Cerebellar cortex (tissue), 1 donor: ENCODE measurements around the gene SOX2.

Source experiments
- DNase-seq: peaks from one replicate; pipeline ENCODE4 v3.0.0-alpha.2; 2015; ENCODE audit warnings: low spot score

The SOX2 gene

DNA sequence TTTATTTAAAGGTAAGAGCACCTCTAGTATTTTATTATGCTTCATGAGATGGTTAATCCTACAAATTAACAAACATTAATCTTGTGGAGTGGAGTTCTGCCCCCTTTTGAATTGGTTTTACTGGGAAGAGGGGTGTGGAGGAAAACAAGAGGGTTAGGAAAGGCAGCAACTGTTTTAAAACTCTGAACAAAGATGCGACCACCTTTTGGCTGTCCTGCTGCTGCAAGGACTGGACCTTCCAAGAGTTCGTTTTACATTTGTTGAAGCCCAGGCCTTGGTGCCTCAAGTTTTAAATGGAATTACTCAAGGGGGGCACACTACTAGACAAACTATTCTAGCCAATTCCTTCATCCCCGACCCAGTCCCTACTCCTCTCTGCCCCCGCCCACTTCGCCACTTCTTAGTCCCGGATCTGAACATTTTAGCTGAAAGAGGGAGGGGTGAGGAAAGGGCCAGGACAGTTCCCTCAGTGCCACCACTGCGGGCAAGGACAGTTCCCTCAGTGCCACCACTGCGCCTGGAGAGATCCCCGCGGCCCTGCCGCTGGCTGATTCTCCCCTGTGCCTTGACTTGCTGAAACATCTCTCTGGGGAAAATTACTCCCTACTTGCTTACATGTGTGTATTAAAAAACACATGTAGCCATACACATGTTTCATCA is 11.2 kb downstream of the SOX2 start:
- DNase-seq = no peak

DNA sequence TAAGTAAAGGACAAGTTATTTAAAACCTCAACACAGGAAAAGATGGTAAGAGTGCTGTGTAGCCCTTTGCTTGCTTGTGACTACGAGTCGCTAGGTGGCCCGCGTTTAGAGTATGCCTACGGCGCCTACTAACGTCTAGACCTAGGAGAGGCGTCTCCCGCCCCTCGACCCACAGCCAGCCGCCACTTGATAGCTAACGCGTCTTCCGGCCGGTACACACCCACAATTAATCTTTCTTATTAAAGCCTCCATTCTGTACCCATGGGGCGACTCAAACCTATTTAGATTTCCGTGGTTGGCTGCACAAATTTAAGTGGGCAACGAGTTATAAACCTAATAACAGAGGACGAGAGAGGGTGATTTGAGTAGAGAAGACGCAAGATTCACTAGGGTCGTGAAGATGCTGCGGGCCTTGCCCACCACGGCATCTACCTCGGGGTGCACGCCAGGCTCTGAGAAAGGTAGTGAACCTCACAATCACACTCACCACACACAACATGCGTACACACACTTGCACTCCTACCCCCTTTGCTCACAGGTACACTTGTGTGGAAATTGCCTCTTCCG is 12.0 kb downstream of the SOX2 start:
- no peak for DNase-seq

DNA sequence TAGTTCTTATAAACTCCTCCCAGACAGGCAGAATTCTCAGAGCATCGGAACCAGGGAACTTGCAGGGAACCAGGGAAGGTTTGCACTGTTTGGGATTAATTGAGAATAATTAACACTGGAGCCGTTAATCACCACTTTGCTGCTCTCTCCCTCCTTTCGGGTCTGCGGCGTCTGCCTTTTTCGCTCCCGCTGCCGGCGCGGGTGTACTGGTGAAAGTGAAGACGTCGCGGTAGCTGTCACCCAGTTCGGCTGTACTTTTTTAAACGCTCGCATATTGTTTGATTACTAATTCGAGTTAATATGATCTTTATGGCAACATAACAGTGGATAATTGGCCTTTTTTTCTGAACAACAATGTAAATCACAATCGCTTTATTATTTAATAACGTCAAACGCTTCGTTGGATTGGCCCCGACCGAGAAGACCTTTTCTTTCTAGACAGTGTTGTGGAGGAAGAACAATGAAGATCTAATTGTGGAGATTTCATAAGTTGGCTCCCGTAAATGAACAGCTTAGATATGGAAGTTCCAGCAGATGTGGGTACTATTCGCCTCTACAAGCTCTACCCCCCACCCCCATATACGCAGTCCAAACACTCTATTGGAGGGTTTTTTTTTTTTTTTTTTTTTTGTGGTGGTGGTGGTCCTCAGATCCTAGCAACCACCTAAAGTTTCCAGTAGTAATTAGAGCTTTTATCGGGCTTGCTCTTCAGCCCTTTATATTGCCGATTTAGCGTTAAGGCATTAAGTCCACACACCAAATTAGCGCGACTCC is 12.7 kb downstream of the SOX2 start:
- no peak for DNase-seq

DNA sequence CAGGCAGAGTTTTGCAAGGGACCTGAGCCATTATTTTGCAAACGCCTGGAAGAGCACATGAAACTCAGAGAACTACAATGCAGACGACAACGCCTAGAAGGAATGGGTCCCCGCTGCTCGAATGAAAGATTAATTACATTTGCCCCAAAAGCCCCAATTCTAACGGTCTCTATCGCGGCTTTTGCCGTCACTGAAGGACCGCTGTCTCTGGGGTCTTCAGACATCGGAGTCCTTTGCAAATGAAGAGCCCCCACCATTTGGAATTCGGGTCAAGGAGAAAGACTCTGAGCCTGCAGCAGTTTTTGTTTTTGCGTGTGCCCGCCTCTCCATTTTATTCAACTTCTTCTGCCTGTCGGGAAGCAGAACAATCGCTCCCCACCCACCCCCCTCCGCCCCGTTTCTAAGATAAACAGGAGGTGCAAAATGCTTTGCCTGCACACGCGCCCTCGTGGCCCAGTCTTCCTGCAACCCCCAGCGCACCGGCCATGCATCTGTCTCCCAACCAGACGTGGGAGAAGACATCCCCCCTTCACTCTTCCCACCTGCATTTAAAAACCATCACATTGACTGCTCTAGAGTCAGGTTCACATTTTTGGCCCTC is 13.5 kb downstream of the SOX2 start:
- DNase-seq = no peak

DNA sequence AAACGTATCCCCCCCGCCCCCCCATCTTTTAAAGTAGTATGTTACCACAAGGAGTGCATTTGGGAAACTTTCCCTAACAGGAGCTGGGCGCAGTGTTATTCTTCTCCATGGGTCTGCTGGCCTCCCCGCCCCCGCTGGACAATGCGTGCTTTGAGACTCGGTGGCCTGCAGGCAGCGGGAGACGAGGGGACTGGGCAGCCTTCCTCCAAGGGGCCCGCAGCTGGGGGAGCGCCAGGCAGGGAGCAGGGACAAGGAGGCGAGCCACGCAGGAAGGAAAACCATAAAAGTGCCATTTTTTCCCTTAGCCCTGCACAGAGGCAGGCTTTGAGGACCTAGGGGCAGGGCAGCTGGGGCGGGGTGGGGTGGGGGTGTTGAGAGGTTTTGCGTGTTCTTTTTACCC is 14.1 kb downstream of the SOX2 start:
- no peak for DNase-seq

DNA sequence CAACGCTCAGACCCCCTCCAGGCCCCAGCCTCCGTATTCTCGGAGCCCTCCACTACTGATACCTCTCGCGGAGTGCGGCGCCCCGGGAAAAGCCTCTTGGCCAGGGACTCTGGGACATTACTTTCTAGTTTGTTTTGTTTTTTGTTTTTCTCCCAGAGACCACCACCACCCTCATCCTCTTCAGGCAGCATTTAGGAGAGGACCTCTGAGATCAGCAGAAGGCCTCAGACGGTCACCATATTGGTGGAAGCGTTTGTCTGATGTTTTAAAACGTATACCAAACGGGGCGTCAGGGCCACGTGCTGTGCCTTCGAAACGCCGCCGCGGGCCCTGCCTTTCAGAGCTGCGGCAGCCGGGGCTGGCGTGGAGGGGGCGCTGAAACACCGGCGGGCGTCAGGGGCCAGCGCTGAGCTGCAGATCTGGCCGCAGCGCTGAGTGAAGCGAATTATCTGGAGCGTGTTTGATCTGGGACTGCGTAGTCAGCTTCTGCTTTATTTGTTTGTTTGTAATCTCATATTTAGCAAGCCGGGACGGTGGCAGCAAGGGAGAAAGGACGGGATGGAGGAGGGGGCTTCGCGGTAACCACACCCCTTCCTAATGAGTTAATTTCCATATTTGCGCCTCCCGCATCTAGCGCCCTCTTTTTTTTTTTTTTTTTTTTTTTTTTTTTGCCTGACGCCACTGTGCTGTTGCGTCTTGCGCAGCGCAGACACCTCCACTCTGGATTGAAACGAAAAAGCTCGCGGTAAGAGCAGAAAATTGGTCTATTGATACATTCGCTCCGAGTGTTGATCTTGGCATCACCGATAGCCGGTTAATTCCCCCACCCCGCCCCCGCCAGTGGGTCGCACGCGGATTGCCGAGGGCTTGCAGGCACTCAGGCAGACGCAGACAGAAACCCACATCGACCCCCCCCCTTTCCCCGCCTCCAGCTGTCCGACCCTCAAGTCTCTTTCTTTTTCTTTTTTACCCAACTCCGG is 14.9 kb downstream of the SOX2 start:
- no peak for DNase-seq

DNA sequence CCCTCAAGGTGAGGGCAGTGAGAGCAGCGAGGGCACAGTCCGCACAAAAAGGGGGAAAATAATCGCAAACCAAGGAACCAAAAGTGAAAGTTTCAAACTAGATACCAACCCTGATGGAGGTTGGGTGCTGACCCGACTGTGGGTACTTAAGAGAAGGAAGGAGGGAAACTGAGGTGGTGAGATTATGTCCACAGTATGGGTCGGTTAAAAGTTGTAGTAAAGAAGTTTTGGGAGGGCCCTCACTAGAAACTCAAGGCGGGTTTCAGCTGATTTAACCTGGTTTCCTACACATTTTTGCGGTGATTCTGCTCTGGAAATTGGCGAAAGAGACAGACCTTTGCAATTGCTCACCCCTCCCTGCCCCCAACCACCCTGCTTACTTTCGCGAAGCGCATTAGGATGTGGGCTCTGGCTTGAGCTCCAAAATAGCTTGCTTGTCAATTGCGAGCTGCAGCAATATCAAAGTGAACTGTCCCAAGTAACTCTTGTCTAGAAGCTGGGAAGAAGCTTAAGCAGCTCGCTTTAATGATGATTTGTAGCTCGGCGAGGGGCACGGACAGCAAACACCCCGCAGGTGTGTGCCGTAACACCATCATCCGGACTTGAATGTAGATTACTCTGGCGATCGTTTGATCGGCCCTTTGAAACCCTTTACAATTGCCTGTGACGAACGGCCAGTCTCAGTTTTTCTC is 15.8 kb downstream of the SOX2 start:
- DNase-seq = no peak

DNA sequence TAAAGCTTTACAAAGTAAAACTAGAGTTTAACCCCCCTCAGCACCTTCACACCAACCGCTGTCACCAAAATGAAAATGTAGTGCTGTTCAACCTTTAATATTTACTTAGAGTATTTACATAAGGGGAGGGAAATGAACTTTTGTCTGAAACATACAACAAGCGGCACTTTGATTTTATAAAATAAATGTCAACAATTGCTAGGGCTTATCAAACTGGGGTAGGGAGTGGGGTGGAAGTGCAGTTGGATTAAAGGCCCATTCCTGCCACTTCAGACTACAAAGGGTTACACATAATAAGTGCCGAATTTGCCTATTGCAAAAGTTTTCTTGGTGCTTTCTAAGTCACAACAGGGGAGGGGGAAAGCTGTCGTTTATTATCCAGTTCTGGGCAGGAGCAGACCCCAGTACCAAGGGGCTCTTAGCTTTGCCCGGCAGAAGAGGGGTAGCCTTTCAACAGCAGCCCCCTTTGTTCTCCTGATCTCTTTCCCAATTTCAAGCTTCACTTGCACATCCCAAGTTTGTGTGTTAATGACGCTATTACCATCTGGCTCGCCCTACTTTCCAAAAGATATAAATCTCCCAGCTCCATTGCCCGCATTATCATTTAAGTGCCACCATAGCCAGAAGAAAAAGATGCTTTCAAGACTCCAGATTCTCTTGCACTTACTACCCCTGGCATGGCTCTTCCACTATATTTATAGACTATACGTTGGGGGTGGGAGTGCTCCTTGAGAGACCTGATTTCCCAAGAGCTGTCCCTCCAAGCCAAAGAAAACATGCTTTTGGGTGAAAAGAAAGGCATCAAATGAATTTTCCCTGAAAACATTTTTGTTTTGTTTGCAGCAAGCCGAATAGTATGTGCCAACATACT is 17.0 kb downstream of the SOX2 start:
- DNase-seq = no peak

DNA sequence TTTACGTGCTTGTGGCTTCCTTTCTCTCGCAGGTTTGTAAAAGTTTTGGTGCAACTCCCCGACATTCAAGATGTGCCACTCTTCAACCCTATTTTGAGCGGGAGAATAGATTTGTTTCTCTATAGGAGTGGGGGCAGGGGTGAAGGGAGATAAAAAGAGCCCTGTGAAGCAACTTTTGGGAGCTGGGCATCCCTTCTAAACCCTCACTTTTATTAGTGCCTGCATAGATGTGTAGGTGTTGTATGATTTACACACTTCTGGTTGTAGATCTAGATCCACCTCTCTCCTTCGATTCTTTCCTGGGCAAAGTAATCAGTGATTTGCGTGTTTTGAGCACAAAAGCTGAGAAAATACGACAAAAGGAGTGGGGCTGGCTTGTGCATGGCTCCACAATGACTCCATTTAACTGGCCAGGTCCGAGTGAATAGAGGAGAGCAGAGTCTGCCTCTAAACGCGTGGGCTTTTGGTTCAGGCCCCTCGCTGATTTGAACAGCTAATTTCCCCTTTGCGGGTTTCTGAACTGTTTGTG is 17.7 kb downstream of the SOX2 start:
- DNase-seq = no peak

DNA sequence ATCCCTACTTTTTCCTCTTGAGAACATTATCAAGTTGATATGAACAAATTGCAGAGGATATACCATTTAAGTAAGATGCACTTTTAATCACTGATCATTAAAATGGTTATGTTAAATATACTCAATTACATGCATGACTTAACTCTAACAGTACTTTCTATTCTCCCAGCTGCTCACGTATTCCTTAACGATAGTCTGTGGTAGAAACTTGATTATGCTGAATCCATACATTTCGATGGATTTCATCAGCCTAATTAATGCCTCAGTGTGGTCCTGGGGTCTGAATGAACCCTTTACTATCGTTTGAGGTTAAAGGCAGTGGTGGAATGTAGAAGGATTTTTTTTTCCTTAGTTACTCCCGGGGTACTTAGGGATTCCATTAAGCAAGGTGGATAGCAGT is 18.6 kb downstream of the SOX2 start:
- DNase-seq = no peak

DNA sequence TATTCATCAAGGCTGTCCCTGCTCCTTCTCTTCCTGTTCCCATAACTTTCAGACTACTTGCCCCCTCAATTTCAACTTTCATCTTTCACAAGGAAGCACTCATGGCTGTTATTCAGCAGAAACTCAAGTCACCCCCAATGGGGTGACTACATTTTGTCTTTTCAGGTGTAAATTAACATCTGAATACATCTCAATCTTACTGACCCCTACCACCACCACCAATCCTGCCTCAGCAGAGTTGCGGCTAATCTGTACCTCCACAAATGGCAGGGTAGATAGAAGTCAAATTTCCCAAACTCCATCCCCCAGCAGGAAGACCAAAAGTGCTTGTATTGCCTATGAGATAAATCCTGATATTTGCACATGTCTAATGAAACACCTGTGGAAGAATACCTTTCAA is 19.2 kb downstream of the SOX2 start:
- DNase-seq = no peak

DNA sequence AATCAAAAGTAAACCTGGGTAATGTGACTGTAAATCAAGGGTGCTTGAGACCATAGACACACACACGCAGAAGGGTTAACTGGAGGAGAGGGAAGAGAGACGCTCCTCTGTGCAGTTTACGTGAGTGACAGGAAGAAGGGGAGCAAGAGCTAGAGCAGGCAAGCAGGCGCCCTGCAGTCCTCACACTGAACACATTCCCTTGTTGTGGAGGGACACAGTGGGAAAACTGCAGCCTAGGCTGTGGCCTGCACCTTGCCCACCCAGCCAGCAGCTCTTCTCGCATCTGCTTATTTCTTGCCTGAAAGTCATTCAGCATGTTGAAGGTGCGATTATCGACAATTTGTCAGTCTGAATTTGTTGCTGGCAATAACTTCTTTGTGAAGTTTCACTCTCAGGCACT is 24.2 kb downstream of the SOX2 start:
- DNase-seq = no peak

DNA sequence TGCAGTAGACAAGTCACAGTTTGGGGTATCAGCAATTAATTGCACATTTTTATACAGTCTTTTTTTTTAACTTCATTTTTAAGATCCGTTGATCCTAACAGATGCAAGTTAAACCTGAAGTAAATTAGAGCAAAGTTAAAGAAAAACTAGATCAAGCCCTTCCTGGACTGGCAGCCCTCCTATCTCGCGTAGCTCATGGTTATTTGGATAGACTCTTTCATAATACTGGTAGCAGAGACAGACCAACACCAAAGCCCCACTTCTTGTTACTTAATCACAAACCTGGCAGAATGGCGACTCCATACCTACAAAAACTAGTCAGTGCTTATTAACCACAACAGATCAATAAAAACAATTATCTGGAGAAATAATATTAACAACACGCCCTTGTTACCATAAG is 26.8 kb downstream of the SOX2 start:
- no peak for DNase-seq

DNA sequence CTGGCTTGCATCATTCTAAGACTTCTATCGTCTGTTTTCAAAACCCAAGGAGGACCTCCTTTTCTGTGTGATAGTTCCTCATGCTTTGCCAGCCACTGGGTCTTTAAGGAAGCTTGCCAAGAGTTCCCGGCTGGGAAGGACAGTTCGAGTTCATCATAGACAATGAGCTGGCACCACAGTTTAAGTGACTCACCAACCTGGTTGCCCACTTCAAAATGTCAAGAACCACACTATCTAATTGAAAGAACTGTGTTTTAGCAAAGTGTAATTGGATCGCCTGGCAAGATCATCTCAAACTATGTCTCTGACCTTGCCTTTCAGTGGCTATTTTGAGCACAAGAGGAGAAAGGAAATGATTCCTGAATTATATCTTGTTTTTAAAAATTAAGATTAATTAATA is 27.9 kb downstream of the SOX2 start:
- DNase-seq = no peak

DNA sequence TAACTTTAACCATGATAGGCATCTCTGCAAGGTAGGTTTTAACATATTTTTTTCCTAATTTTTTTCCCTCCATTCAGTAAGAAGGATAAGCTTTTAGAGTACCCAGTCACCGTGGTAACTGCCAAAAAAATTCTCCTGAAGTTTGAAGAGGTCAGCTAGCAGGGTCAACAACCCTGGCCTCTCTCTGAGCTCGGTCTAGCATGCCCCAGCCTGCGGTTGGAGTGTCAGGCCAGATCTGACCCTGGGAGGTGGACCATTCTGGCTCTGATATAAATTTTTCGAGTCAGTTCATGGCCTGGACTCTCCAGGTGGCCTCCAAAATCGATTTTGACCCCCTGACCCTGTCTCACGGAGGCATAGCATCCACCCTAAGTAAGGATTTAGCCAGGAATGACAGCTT is 29.7 kb downstream of the SOX2 start:
- no peak for DNase-seq

DNA sequence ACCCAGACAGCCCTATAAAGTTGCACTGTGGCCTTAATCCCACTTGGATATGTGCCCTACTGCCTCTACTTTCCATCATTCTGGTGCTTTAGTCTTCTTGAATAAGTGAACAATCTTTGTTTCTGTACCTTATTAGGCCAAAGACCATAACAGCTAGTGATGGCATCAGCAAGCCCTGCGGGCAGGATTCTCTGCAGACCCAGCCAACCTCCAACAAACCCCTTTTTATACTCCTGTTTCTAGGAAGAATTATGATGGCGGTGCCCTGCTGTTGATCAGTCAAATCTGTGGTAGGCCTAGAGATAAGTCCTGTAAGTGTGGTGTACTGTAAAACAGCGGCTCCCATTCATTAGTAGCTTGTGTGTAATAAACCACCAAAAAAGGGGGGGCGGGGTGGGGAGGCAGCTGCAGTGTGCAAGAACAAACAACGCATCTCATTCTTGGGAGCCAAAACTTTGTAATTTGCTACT is 40.5 kb downstream of the SOX2 start:
- DNase-seq = no peak

DNA sequence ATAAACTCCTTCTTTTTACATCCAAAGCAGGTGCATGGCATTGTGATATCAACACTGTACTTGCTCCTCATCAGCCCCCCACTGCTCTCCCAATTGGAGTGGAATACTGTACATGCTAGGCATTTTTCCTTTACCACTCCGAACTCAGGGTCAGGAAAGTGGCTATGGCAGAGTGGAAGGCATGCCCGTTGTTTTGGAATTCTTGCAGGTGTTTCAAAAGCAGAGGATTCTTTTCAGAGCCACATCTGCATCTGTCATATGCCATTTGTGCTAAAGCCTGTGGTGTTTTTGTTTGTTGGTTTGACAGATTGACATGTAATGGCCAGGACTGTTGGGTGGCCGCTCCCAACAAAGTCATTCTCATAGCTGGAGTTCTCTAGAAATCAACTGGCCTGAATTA is 41.7 kb downstream of the SOX2 start:
- no peak for DNase-seq

DNA sequence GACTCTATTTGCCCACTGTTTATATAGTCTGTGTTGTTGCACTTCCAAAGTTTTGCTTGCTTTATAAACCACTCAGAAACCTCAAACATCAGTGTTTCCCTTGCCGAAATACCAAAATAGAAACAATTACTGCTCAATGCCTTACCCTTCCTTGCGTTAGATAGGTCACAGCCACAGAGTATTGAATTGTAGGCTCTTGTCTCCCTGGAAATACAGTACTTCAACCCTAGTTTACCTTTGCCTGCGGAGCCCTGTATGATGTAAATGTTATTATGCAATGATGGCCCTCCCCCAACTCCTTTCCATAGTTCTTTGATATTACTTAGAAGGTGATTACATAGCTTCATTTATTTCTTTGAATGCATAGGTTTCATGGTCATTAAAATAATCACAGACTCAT is 44.2 kb downstream of the SOX2 start:
- DNase-seq = no peak

DNA sequence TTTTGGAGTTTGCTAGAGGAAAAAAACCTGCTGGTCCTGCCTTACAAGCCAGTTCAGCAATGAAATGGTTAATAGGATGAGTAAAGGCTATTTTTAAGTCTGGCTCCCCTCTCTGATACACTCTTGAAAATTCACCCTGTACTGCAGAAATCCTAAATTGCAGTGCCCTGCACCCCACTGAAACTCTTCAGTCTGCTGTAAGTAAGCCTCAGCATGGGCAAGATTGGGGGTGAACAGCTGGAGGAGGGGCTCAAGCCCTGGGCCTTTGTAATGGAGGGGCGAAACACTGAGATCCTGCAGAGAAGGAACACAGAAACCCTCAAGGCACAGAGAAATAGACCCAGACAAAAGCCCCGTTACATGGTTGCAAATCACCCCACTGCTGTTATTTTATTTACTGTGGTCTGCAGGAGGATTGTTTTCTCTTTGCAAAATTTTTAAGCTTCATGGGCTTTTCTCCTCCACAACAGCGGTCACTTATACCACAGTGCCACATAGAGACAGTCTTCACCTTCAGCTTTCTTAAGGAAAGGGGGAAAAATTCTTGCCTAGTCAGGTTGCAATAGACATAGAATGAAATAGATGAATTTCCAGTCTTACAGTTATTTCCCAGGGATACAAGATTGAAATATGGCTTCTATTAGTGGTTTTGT is 45.0 kb downstream of the SOX2 start:
- DNase-seq = no peak
